T1000 (cell line): Measurements from ENCODE around the gene TRIM69.
"Not testable (repeated sequence)": the region's sequence is repeated elsewhere in the genome, so short reads cannot be mapped to it uniquely, and the experiment has no call there.

Experiments used
- DNase-seq: peaks from one replicate; lab custom pipeline; 2025; ENCODE audit warnings: mixed read lengths; lab: John Stamatoyannopoulos, UW

The TRIM69 gene

DNA sequence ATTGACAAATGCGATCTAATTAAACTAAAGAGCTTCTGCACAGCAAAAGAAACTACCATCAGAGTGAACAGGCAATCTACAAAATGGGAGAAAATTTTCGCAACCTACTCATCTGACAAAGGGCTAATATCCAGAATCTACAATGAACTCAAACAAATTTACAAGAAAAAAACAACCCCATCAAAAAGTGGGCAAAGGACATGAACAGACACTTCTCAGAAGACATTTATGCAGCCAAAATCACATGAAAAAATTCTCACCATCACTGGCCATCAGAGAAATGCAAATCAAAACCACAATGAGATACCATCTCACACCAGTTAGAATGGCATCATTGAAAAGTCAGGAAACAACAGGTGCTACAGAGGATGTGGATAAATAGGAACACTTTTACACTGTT, 7.1 kb downstream of the TRIM69 start:
- not testable (repeated sequence) for DNase-seq

DNA sequence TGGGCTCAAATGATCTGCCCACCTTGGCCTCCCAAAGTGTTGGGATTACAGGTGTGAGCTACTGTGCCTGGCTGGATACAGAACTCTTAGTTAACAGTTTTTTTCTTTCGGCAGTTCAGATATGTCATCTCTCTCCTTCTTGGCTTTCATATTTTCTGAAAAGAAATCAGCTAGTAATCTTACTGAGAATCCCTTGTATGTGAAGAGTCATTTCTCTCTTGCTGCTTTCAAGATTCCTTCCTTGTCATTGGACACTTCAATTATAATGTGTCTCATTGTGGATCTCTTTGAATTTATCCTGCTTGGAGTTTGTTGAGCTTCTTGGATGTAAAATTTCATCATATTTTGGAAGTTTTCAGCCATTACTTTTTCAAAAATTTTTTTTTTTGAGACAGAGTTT, 17.0 kb downstream of the TRIM69 start:
- DNase-seq: no peak

GRCh38 chr15:44763187-44763586, 26.9 kb downstream of the TRIM69 start:
- DNase-seq: no peak

DNA sequence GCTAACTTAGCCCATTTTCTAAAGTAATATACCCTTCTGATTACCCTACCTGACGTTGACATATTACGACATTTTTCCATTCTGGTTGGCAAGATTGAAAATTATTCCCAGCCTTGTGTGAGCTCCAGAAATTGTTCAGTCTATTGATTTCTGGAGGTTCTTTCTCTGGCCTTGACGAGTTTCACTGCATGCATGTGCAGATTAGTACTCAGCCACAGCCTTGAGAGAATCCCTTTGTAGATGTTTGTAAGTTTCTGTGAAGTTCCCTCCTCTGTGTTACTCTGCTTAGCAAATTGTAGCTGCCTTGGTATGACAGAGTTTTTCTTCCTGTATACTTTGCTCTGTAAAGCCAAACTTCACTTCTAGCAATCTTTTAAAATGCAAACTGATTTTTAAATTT, 27.5 kb downstream of the TRIM69 start:
- DNase-seq: no peak

DNA sequence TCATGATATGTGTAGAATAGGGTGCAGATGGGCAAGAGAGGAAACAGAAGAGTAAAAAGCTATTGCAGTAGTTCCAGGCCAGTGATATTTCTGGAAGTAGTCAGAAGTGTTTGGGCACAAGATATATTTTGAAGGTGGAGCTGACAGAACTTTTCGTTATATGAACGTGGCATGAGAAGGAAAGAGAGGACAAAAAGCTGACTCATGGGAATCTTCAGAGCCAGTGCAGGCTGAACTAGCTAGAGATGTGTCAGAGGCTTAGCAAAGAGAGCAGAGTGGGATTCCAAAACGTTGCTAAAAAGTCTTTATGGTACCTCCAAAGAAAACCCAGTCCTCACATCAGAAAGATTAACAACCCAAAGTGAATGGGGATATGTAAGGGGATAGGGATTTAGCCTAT, 28.7 kb downstream of the TRIM69 start:
- DNase-seq: no peak

DNA sequence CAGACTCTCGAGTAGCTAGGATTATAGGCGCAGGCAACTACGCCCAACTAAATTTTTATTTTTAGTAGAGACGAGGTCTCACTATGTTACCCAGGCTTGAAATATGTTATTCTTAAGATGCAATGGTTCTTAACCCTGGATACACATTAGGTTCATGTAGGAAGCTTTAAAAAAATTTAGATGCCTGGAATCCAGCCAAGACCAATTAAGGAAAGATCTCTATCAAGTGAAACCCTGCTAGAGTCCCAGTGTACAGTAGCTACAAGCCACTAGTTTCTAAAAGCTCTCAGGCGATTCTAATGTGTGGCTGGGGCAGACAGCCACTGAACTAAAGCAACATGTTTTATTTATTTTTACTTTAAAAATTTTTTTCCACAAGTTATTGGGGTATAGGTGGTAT, 33.2 kb downstream of the TRIM69 start:
- DNase-seq: no peak

DNA sequence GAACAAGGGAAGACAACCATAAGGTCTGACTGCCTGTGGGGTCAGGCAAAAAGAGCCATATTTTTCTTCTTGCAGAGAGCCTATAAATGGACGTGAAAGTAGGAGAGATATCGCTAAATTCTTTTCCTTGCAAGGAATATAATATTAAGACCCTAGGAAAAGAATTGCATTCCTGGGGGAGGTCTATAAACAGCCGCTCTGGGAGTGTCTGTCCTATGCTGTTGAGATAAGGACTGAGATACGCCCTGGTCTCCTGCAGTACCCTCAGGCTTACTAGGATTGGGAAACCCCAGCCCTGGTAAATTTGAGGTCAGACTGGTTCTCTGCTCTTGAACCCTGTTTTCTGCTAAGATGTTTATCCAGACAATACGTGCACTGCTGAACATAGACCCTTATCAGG, 34.4 kb downstream of the TRIM69 start:
- DNase-seq: not testable (repeated sequence)

GRCh38 chr15:44775953-44776352, 39.6 kb downstream of the TRIM69 start:
- DNase-seq: no peak

- no peak for DNase-seq
These were observed 43.4 kb downstream of the TRIM69 start for GRCh38 chr15:44779761-44780160.

GRCh38 chr15:44780608-44781007, 44.3 kb downstream of the TRIM69 start:
- DNase-seq: no peak

DNA sequence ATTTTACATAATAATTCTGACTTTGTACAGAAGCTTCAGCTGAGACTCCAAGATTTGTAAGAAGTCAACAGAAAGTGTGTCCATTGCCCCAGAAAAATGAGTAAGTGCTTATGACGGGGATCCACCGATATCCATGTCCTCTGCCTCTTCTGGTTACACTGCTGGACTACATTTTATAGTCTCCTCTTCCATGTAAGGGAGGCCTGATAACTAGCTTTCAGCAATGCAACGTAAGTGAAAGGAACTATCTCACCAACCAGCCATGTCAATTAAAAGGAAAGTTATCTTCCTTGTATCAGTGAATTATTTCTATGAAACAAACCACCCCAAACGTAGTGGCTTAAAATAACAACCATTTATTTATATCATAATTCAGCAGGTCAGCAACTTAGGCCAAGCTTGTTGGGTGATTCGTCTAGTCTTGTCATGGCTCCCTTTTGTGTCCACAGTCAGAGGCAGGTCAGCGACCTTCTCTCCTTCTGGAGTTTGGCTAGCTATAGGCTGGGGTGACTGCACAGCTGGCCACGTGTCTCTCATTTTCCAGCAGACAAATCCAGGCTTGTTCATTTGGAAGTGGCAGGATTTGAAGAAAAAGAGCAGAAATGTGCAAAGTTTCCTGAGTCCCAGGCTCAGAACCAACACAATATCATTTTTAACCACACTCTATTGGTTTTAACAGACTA, 44.9 kb downstream of the TRIM69 start:
- DNase-seq: no peak

- DNase-seq: no peak
These were observed 46.2 kb downstream of the TRIM69 start for GRCh38 chr15:44782516-44782915.

GRCh38 chr15:44784918-44785274, 48.6 kb downstream of the TRIM69 start:
- DNase-seq: not testable (repeated sequence)

DNA sequence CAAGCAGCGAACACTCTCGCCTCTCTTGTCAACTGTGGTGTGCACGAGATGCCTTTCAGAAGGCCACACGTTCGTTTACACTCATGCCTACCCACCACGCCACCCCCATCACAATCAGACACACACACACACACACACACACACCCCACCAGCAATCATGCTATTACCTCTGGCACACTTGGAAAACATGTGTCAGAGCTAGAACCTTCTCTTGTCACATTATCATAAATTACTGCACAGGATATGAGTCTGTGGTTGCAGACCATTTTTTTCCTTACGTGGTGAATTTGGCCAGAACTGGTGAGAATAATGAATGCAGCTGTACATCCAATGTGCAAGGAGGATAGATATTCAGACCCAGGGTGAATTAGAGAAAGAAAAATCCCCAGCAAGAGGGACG, 52.4 kb downstream of the TRIM69 start:
- no peak for DNase-seq

DNA sequence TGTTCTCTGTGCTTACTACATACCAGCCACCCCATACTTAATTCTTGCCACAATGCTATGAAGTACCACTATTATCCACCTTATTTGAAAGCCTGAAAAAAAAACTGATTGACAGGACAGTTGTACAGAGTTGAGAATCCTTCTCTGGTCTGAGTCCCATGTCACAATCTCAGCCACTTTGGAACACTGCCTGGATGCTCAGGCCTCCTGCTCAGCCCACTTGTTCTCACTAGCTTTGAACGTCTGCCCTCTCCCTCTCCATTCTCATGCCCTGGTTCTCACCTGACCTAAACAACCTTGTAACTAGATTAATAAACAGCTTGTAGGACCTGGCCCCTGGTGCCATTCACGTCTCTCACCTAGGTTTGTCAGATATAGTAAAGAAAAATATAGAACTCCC, 53.9 kb downstream of the TRIM69 start:
- DNase-seq: no peak

- DNase-seq: no peak
These were observed 54.3 kb downstream of the TRIM69 start for GRCh38 chr15:44790656-44791055.

DNA sequence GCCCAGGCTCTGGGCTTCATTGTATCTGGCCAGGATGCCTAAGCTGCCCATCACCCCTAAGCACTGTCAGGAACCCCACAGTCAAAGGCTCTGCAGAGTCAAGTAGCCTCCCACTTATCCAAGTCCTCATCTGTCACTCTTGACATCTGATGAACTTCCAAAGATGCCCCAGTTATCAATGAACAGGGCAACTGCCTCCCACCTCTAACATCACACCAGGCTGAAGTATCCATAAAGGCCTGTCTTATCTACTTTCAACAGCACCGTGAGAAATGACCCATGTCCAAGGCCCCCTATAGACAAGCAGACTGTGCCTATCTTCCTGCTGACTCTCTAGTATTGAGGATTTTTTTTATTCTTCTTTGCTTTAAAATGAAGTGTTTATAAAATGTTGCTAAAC, 56.4 kb downstream of the TRIM69 start:
- DNase-seq: no peak

GRCh38 chr15:44794072-44794471, 57.7 kb downstream of the TRIM69 start:
- DNase-seq: no peak

GRCh38 chr15:44796508-44796907, 60.2 kb downstream of the TRIM69 start:
- DNase-seq: no peak

- no peak for DNase-seq
These were observed 62.5 kb downstream of the TRIM69 start for GRCh38 chr15:44798826-44799225.

GRCh38 chr15:44801364-44801763, 65.0 kb downstream of the TRIM69 start:
- no peak for DNase-seq

DNA sequence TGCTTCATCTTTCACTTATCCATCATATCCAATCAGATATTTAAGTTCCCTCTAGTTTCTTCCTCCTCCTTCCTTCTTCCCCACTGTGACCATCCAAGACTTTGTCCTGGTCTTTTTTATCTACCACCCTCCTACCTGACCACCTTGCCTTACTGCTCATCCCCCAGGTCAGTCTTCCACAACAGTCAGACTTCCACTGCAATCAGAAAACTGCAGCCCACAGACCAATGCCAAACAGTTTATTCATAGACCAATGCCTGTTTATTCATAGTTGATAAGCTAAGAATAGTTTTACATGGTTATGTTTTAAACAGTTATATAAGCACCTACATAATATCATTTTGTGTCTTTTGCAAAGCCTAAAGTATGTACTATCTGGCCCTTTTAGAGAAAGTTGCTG, 65.5 kb downstream of the TRIM69 start:
- DNase-seq: no peak

DNA sequence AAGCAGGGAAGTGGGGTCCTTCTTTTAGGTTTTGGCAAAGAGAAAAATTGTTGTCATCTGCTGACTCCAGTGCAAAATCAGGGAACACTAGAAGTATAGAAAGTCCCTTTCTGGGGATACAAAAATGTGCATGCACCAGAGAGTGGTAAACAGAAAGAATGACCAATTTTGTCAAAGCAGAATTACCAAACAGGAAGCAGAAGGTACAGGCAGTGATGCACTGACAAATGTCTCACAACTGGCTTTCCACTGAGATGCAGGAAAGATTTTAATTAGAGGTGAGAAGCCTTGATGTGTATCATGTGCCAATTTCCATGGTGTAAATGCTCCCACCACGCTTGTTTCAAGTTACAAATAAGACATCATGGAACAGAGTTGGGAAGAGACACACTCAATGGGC, 66.0 kb downstream of the TRIM69 start:
- no peak for DNase-seq

GRCh38 chr15:44804298-44805046, 68.1 kb downstream of the TRIM69 start:
- DNase-seq: no peak
